Measurements from ENCODE around the gene NTNG1. TPM values are rescaled to one million over a fixed set of nuclear protein-coding genes. Genes with fewer than 3 reads are reported as not detected.

Gene NTNG1
- total and polyA plus RNA-seq, 2 donors, result 1.6 to 5.1 TPM

DNA sequence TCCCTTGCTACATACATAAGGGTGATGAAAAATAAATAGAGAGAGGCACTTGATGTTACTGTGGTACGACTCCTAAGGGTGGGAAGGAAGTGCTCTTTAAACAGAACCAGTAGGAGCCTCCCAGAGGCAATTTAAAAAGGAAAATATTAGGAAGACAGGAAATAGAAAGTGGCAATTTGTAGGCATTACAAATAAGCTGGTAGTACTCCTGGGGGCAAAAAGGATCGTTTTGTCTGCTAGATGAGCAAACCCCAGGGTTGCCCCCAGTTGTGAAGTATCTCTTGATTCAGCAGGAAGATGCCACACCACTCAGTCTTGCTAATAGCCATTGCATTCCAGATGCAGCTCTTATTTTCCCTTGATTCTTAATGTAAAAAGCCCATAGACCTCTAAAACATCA, 303.0 kb downstream of the NTNG1 start:
- 77% methylated on average over 2 of the region's 2 CpGs for WGBS
- Histone ChIP-seq H3K36me3 (ENCODE audit: control insufficient read depth in 2 of 2, insufficient read depth in 2 of 2, low read length in 1 of 2) (no peaks in the 10 kb centered on the region), H3K27ac (ENCODE audit: low read depth in 1 of 2, low read length in 1 of 2) (no peak overlapping the region), H3K9me3 (ENCODE audit: control insufficient read depth in 2 of 2, insufficient read depth in 1 of 2, low read length in 1 of 2) (no peaks in the 10 kb centered on the region), H3K4me1 (ENCODE audit: control insufficient read depth in 2 of 2, insufficient read depth in 2 of 2, low read length in 2 of 2) (peaks cover 0 to 11% of the 10 kb centered on the region in 2 donors), H3K4me3 (ENCODE audit: low read length in 2 of 2) (no peak overlapping the region), H3K27me3 (ENCODE audit: control insufficient read depth in 2 of 2, insufficient read depth in 1 of 2, low read length in 1 of 2) (no peaks in the 10 kb centered on the region)
- DNase-seq (ENCODE audit: low read depth in 6 of 9, low spot score in 9 of 9), result no peak

DNA sequence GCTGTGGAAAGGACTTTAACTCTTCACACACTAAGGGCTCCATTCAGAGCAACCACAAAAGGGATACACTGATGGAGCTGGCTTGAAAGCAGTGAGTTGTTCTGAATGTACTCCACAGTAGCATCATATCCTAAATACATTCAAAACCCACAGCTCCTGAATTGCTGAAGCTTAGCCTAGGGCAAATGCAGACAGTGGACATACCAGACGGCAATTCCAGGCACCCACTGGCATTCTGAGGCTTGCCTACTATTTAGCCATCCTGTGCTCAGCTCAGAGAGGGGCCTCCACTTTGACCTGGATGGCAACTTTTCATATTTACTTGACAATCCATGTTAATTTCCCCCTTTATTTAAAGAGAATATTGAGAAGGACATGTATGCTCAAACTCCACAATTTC, 303.5 kb downstream of the NTNG1 start:
- H3K4me1 ChIP-seq (ENCODE audit: control insufficient read depth in 2 of 2, insufficient read depth in 2 of 2, low read length in 2 of 2), result peaks cover 0 to 11% of the 10 kb centered on the region in 2 donors
- H3K4me3 ChIP-seq (ENCODE audit: low read length in 2 of 2), result no peak overlapping the region
- H3K27me3 ChIP-seq (ENCODE audit: control insufficient read depth in 2 of 2, insufficient read depth in 1 of 2, low read length in 1 of 2), result no peaks in the 10 kb centered on the region
- no peak overlapping the region for H3K27ac ChIP-seq (ENCODE audit: low read depth in 1 of 2, low read length in 1 of 2)
- H3K9me3 ChIP-seq (ENCODE audit: control insufficient read depth in 2 of 2, insufficient read depth in 1 of 2, low read length in 1 of 2), result no peaks in the 10 kb centered on the region
- DNase-seq (ENCODE audit: low read depth in 6 of 9, low spot score in 9 of 9), result no peak
- 98% methylated on average over 1 of the region's 1 CpG for WGBS
- no peaks in the 10 kb centered on the region for H3K36me3 ChIP-seq (ENCODE audit: control insufficient read depth in 2 of 2, insufficient read depth in 2 of 2, low read length in 1 of 2)

- Histone ChIP-seq H3K4me3 (ENCODE audit: low read length in 2 of 2) (no peak overlapping the region), H3K4me1 (ENCODE audit: control insufficient read depth in 2 of 2, insufficient read depth in 2 of 2, low read length in 2 of 2) (peaks cover 0 to 1% of the 10 kb centered on the region in 2 donors), H3K27ac (ENCODE audit: low read depth in 1 of 2, low read length in 1 of 2) (no peak overlapping the region), H3K36me3 (ENCODE audit: control insufficient read depth in 2 of 2, insufficient read depth in 2 of 2, low read length in 1 of 2) (no peaks in the 10 kb centered on the region), H3K9me3 (ENCODE audit: control insufficient read depth in 2 of 2, insufficient read depth in 1 of 2, low read length in 1 of 2) (no peaks in the 10 kb centered on the region), H3K27me3 (ENCODE audit: control insufficient read depth in 2 of 2, insufficient read depth in 1 of 2, low read length in 1 of 2) (no peaks in the 10 kb centered on the region)
- 98% methylated on average over 3 of the region's 3 CpGs for WGBS
- DNase-seq (ENCODE audit: low read depth in 6 of 9, low spot score in 9 of 9), result no peak
Observed at GRCh38 chr1:107449326-107449725, 308.5 kb downstream of the NTNG1 start.

DNA sequence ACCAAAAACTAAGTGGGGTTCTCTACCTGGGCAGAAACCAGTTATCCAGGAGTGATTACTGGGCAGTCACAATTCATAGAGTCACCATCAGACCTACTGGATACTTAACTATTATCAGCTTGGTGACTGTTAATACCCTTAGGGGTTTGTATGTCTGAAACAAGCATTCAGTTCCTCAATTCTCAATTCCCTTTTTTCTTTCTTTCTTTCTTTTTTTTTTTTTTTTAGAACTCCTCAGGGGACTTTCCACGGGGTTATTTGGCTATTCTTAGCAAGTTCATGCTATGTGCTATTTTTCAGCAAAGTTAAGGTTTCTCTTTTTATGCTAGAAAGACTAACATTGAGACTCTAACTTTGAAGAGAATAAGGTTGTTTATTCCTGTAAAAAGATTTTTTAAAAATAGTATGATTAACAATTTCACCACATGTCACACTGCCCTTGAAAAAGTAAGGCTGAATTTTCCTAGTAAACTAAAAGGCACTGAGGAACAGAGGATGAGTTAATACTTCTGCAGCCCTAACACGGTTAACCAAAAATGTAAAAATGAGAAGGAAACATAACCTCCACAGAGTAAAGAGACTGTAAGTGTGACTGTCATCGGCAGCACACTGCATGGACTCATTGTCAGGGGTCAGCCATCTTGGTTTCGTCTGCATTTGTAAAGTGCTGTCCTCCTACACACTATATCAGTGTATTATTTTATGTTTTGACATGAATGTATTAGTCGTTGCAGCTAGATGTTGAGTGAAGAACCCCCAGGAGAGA, 310.2 kb downstream of the NTNG1 start:
- WGBS, result 62% methylated on average over 5 of the region's 5 CpGs
- no peak for DNase-seq (ENCODE audit: low read depth in 6 of 9, low spot score in 9 of 9)
- H3K4me3 ChIP-seq (ENCODE audit: low read length in 2 of 2), result no peak overlapping the region
- peak overlapping the region in 1 of 2 donors; percentile 58 for H3K27ac ChIP-seq (ENCODE audit: low read depth in 1 of 2, low read length in 1 of 2)
- no peaks in the 10 kb centered on the region for H3K36me3 ChIP-seq (ENCODE audit: control insufficient read depth in 2 of 2, insufficient read depth in 2 of 2, low read length in 1 of 2)
- no peaks in the 10 kb centered on the region for H3K27me3 ChIP-seq (ENCODE audit: control insufficient read depth in 2 of 2, insufficient read depth in 1 of 2, low read length in 1 of 2)
- no peaks in the 10 kb centered on the region for H3K9me3 ChIP-seq (ENCODE audit: control insufficient read depth in 2 of 2, insufficient read depth in 1 of 2, low read length in 1 of 2)
- no peaks in the 10 kb centered on the region for H3K4me1 ChIP-seq (ENCODE audit: control insufficient read depth in 2 of 2, insufficient read depth in 2 of 2, low read length in 2 of 2)

DNA sequence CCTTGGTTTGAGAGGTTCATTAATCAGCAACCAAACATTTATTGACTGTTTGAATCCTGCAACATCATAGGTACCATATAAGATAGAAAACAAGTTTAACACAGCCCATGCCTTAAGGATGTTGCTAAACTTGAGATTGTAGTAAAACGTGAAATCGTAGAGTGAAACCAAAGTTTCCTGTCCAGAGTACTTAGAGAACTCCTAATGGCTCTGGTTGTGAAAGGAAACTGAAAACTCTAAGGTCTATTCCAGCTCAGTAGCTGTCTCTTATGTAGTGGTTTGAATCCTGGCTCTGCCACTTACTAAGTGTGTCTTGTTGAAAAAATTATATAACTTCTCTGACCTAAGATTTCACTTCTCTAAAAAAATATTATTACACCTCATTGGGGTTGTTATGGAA, 310.9 kb downstream of the NTNG1 start:
- 71% methylated on average over 2 of the region's 2 CpGs for WGBS
- H3K27ac ChIP-seq (ENCODE audit: low read depth in 1 of 2, low read length in 1 of 2), result peak overlapping the region in 1 of 2 donors; percentile 58
- H3K4me1 ChIP-seq (ENCODE audit: control insufficient read depth in 2 of 2, insufficient read depth in 2 of 2, low read length in 2 of 2), result no peaks in the 10 kb centered on the region
- no peak overlapping the region for H3K4me3 ChIP-seq (ENCODE audit: low read length in 2 of 2)
- H3K36me3 ChIP-seq (ENCODE audit: control insufficient read depth in 2 of 2, insufficient read depth in 2 of 2, low read length in 1 of 2), result no peaks in the 10 kb centered on the region
- no peak for DNase-seq (ENCODE audit: low read depth in 6 of 9, low spot score in 9 of 9)
- H3K27me3 ChIP-seq (ENCODE audit: control insufficient read depth in 2 of 2, insufficient read depth in 1 of 2, low read length in 1 of 2), result no peaks in the 10 kb centered on the region
- H3K9me3 ChIP-seq (ENCODE audit: control insufficient read depth in 2 of 2, insufficient read depth in 1 of 2, low read length in 1 of 2), result no peaks in the 10 kb centered on the region

DNA sequence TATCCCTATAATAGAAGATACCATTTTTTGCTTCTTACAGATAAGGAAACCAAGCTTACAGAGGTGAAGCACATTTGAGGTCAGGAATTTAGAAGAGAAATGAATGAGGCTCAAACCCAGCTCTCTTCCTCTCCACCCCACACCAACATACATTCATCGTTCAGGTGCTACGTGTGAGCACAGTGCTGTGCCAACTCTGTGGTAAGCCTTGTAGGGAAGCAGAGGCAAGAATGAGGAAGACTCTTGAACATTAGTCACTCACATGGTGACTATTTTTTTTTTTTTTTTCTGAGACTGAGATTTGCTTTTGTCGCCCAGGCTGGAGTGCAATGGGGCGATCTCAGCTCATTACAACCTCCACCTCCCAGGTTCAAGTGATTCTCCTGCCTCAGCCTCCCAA, 314.0 kb downstream of the NTNG1 start:
- WGBS, result 59% methylated on average over 4 of the region's 4 CpGs
- Histone ChIP-seq H3K4me1 (ENCODE audit: control insufficient read depth in 2 of 2, insufficient read depth in 2 of 2, low read length in 2 of 2) (no peaks in the 10 kb centered on the region), H3K36me3 (ENCODE audit: control insufficient read depth in 2 of 2, insufficient read depth in 2 of 2, low read length in 1 of 2) (no peaks in the 10 kb centered on the region), H3K27ac (ENCODE audit: low read depth in 1 of 2, low read length in 1 of 2) (no peak overlapping the region), H3K9me3 (ENCODE audit: control insufficient read depth in 2 of 2, insufficient read depth in 1 of 2, low read length in 1 of 2) (no peaks in the 10 kb centered on the region), H3K27me3 (ENCODE audit: control insufficient read depth in 2 of 2, insufficient read depth in 1 of 2, low read length in 1 of 2) (no peaks in the 10 kb centered on the region), H3K4me3 (ENCODE audit: low read length in 2 of 2) (no peak overlapping the region)
- no peak for DNase-seq (ENCODE audit: low read depth in 6 of 9, low spot score in 9 of 9)

- Histone ChIP-seq H3K27ac (ENCODE audit: low read depth in 1 of 2, low read length in 1 of 2) (no peak overlapping the region), H3K9me3 (ENCODE audit: control insufficient read depth in 2 of 2, insufficient read depth in 1 of 2, low read length in 1 of 2) (no peaks in the 10 kb centered on the region), H3K27me3 (ENCODE audit: control insufficient read depth in 2 of 2, insufficient read depth in 1 of 2, low read length in 1 of 2) (peaks cover 0 to 2% of the 10 kb centered on the region in 2 donors), H3K4me1 (ENCODE audit: control insufficient read depth in 2 of 2, insufficient read depth in 2 of 2, low read length in 2 of 2) (no peaks in the 10 kb centered on the region), H3K36me3 (ENCODE audit: control insufficient read depth in 2 of 2, insufficient read depth in 2 of 2, low read length in 1 of 2) (no peaks in the 10 kb centered on the region), H3K4me3 (ENCODE audit: low read length in 2 of 2) (no peak overlapping the region)
- 94% methylated on average over 3 of the region's 3 CpGs for WGBS
- no peak for DNase-seq (ENCODE audit: low read depth in 6 of 9, low spot score in 9 of 9)
Observed at GRCh38 chr1:107457989-107458388, 317.1 kb downstream of the NTNG1 start.

DNA sequence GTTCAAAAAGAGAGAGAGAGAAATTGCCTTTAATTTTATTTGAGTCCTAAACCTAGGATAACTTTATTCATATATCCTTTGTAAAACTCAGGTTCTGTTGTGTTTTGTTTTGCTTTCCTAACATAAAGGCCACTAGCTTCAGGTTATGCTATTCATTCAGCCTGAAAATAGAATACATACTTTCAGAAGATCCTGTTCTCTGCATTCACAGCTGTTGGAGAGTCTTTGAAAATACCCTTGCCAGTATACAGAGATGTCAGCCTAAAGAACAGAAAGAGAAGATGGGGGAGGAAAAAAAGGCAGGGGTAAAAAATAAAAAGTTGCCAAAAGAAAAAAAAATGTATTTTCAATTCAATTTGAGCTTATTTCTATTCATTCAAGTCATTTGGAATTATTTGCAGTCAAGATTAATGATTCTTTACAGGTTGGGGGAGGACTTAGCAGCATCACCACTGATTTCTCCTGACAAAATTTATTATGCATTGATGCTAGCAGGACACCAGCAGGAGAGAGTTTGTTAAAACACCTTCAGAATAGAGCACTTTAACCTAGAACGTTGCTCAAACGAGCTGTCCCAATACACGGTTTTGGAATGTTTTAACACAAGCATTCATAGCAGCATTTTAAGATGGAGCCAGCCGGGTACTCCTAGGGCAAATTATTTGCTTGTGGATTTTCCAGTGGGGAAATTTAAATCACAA, 318.5 kb downstream of the NTNG1 start:
- Histone ChIP-seq H3K27ac (ENCODE audit: low read depth in 1 of 2, low read length in 1 of 2) (peak overlapping the region in 1 of 2 donors; percentile 38), H3K4me3 (ENCODE audit: low read length in 2 of 2) (no peak overlapping the region), H3K4me1 (ENCODE audit: control insufficient read depth in 2 of 2, insufficient read depth in 2 of 2, low read length in 2 of 2) (no peaks in the 10 kb centered on the region), H3K27me3 (ENCODE audit: control insufficient read depth in 2 of 2, insufficient read depth in 1 of 2, low read length in 1 of 2) (peaks cover 0 to 2% of the 10 kb centered on the region in 2 donors), H3K9me3 (ENCODE audit: control insufficient read depth in 2 of 2, insufficient read depth in 1 of 2, low read length in 1 of 2) (no peaks in the 10 kb centered on the region), H3K36me3 (ENCODE audit: control insufficient read depth in 2 of 2, insufficient read depth in 2 of 2, low read length in 1 of 2) (no peaks in the 10 kb centered on the region)
- DNase-seq (ENCODE audit: low read depth in 6 of 9, low spot score in 9 of 9), result no peak
- WGBS, result 95% methylated on average over 4 of the region's 4 CpGs

DNA sequence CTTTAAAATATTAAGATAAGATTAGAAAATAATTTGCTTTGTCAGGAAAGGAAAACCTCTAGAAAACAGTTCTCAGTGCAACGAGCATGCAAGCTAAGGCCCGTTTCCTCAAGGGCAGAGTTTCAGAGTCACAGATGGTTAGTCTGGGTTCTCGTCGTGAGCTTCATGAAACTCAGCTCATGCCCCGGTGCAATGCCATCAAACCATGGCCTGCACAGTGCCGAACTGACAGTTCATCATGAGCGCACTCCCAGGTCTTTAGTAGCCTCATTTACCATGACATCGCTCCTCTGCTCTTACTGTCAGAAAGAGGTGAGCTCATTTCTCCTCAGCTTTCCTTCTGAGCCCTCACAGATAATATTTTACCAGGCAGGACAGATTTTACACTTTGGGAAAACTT, 319.2 kb downstream of the NTNG1 start:
- no peak overlapping the region for H3K27ac ChIP-seq (ENCODE audit: low read depth in 1 of 2, low read length in 1 of 2)
- peaks cover 0 to 2% of the 10 kb centered on the region in 2 donors for H3K27me3 ChIP-seq (ENCODE audit: control insufficient read depth in 2 of 2, insufficient read depth in 1 of 2, low read length in 1 of 2)
- H3K4me3 ChIP-seq (ENCODE audit: low read length in 2 of 2), result no peak overlapping the region
- H3K36me3 ChIP-seq (ENCODE audit: control insufficient read depth in 2 of 2, insufficient read depth in 2 of 2, low read length in 1 of 2), result no peaks in the 10 kb centered on the region
- H3K9me3 ChIP-seq (ENCODE audit: control insufficient read depth in 2 of 2, insufficient read depth in 1 of 2, low read length in 1 of 2), result no peaks in the 10 kb centered on the region
- 94% methylated on average over 8 of the region's 8 CpGs for WGBS
- no peaks in the 10 kb centered on the region for H3K4me1 ChIP-seq (ENCODE audit: control insufficient read depth in 2 of 2, insufficient read depth in 2 of 2, low read length in 2 of 2)
- no peak for DNase-seq (ENCODE audit: low read depth in 6 of 9, low spot score in 9 of 9)
